ENCODE results near the gene OPN4. TPM values are rescaled to one million over a fixed set of nuclear protein-coding genes. Genes with fewer than 3 reads are reported as not detected.

The OPN4 gene
- total and polyA plus RNA-seq, 2 of the 8 experiments (the other 6 are each of a cell fraction or from before 2014, with no cell fraction given): not detected

GRCh38 chr10:86715156-86715795 lies 60.9 kb downstream of the OPN4 start (continued):
- TF ChIP-seq CHD7 (IDR thresholded peaks at IDR 0.05; ENCODE audit: insufficient replicate concordance, low read length) (no peak), EZH2 (IDR thresholded peaks at IDR 0.05; ENCODE audit: low read depth, low read length, severe bottlenecking) (no peak), SUZ12 (IDR thresholded peaks at IDR 0.05; ENCODE audit: low read length) (no peak), CTCF (IDR thresholded peaks at IDR 0.05; ENCODE audit: control extremely low read depth in 1 of 3, insufficient read depth in 1 of 3, low read depth in 1 of 3, low read length in 3 of 3) (no peak), SIRT6 (IDR thresholded peaks at IDR 0.05; ENCODE audit: low read length) (no peak), RFX5 (IDR thresholded peaks at IDR 0.05; ENCODE audit: borderline replicate concordance, low read depth, low read length) (no peak), FOSL1 (IDR thresholded peaks at IDR 0.05; ENCODE audit: insufficient read depth, low read depth, low read length) (no peak), CBX8 (IDR thresholded peaks at IDR 0.05; ENCODE audit: borderline replicate concordance, low read depth, low read length) (no peak)

All from H1 (cell line).